Mucosa of rectum (tissue), 2 donors: ENCODE data around the gene NSG1.

Experiments
- H3K27ac ChIP-seq, 2 donors: one replicate each; pipeline ENCODE4 v1.7.0; 2013; ENCODE audit warnings: inconsistent platforms in 2 of 2, low read depth in 2 of 2, low read length in 2 of 2
- H3K27me3 ChIP-seq, 2 donors: one replicate each; pipeline ENCODE4 v1.7.0; 2013; ENCODE audit warnings: low read length in 2 of 2; ENCODE audit not compliant: control insufficient read depth in 2 of 2, insufficient read depth in 2 of 2
- H3K36me3 ChIP-seq, 2 donors: one replicate each; pipeline ENCODE4 v1.7.0; 2013; ENCODE audit warnings: low read length in 2 of 2; ENCODE audit not compliant: control insufficient read depth in 2 of 2, insufficient read depth in 2 of 2
- H3K4me1 ChIP-seq, 2 donors: one replicate each; pipeline ENCODE4 v1.7.0; 2013; ENCODE audit warnings: low read length in 2 of 2, mild to moderate bottlenecking in 1 of 2; ENCODE audit not compliant: control insufficient read depth in 2 of 2, insufficient read depth in 2 of 2
- H3K4me3 ChIP-seq, 2 donors: one replicate each; pipeline ENCODE4 v1.7.0; 2013; ENCODE audit warnings: low read length in 2 of 2
- H3K9ac ChIP-seq, 2 donors: one replicate each; pipeline ENCODE4 v1.7.0; 2013; ENCODE audit warnings: low read length in 2 of 2, low read depth in 1 of 2, mild to moderate bottlenecking in 1 of 2
- H3K9me3 ChIP-seq, 2 donors: one replicate each; pipeline ENCODE4 v1.7.0; 2013; ENCODE audit warnings: low read length in 2 of 2; ENCODE audit not compliant: control insufficient read depth in 2 of 2
- donor health status: healthy.
- donor health status: Normal muscosa, but diverticular disease.

NSG1 gene

DNA sequence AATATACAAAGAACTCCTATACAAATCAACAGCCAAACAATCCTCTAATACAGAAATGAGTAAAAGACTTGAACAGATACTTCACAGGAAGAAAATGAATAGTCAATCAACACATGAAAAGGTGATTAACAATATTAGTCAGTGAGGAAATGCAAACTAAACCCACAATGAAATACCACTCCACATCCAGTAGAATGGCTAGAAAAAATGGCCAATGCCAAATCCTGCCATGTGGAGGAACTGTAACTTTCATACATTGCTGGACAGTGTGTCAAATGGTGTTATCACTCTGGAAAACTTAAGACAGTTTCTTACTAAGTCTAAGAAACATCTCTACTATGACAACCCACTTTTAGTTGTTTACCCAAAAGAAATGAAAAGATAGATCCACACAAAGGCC is 59.5 kb downstream of the NSG1 start:
- Histone ChIP-seq H3K27me3 (no peaks in the 10 kb centered on the region), H3K36me3 (peaks cover 0 to 2% of the 10 kb centered on the region in 2 donors), H3K27ac (no peak overlapping the region), H3K4me3 (no peak overlapping the region), H3K4me1 (no peaks in the 10 kb centered on the region), H3K9me3 (no peaks in the 10 kb centered on the region), H3K9ac (no peak overlapping the region)

DNA sequence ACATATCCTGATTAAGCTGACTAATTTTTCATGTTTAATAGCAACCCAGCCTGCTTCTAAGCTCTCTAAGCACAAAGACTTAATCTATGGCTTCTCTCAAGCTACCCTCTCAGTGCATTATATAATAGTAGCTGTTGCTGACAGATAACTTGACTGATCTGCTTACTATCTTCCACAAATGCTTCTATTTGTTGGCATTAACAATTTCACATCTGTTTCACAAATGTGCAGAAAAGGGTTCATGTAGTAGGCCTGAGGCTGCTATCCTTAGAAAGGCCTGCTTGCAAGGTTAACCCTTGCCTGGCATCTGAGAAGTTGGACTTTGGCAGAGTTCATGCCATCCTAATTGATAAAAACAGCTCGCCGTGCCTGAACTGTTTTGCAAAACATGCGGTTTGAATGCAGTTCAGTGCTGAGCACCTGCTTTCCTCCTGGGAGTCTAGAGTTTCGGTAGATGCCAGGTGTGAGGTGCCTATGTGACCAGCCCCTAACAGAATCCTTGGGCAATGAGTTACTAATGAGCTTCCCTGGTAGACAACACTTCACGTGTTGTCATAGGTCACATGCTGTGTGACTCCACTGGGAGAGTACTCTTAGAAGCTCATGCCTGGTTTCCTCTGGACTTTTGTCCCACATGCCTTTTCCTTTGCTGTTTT is 68.4 kb downstream of the NSG1 start:
- no peak overlapping the region for H3K27ac ChIP-seq
- no peaks in the 10 kb centered on the region for H3K27me3 ChIP-seq
- H3K9ac ChIP-seq = no peak overlapping the region
- no peaks in the 10 kb centered on the region for H3K4me1 ChIP-seq
- H3K9me3 ChIP-seq = no peaks in the 10 kb centered on the region
- H3K36me3 ChIP-seq = peaks cover 42 to 54% of the 10 kb centered on the region in 2 donors
- H3K4me3 ChIP-seq = no peak overlapping the region

DNA sequence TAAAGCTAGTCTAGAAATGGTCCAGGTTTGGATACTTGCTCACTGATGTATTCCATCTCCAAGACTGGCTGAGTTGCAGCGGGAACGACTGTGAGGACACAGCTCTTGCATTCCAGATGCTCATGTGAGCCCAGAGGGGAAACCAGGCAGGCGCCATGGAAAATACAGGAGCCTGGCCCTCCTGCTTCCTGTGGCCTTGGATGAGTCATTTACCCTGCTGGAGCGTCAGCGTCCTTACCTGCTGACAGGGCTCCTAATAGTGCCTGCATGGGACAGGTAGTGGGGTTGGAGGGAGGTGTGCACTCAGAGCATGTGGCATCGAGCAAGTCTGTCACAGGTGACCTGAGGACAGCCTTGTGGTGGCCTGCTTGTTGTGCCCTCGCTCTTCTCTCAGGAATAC is 69.4 kb downstream of the NSG1 start:
- Histone ChIP-seq H3K27me3 (no peaks in the 10 kb centered on the region), H3K9me3 (no peaks in the 10 kb centered on the region), H3K36me3 (peaks cover 42 to 54% of the 10 kb centered on the region in 2 donors), H3K4me3 (no peak overlapping the region), H3K27ac (no peak overlapping the region), H3K4me1 (no peaks in the 10 kb centered on the region), H3K9ac (no peak overlapping the region)

DNA sequence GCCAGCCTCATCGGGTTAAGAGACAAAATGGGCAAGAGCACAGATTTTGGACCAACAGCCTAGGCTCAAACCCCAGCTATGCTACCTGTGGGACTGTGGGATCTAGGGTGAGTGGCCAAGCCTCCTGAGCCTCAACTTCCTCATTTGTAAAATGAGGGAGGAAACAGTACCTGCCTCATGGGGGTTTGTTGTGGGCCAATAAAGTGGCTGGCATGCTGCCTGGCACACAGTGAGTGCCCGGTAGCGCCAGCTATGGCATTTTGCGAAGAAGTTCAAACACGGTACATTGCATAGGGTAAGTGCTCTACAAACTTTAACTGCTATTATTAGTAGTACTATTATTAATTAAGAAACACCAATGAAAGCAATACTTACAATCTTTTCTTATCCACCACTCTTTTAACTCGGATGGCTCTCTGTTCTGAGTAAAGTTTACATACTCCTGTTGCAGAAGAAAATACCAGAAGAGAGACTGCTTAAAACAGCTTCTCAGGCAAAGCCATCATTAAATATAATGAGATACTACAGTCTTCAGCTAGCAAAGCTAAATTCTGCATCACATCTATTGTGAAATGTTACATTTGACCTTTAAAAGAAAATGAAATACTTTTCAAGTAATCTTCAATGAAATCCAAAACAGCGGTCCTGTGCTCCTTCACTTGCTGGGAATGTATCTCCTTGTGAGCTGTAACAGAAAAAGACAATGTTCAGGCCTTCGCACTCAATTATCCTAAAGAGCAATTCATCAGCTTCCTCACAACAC is 70.1 kb downstream of the NSG1 start:
- Histone ChIP-seq H3K36me3 (peaks cover 42 to 54% of the 10 kb centered on the region in 2 donors), H3K4me1 (no peaks in the 10 kb centered on the region), H3K27ac (no peak overlapping the region), H3K27me3 (no peaks in the 10 kb centered on the region), H3K9me3 (no peaks in the 10 kb centered on the region), H3K9ac (no peak overlapping the region), H3K4me3 (no peak overlapping the region)

DNA sequence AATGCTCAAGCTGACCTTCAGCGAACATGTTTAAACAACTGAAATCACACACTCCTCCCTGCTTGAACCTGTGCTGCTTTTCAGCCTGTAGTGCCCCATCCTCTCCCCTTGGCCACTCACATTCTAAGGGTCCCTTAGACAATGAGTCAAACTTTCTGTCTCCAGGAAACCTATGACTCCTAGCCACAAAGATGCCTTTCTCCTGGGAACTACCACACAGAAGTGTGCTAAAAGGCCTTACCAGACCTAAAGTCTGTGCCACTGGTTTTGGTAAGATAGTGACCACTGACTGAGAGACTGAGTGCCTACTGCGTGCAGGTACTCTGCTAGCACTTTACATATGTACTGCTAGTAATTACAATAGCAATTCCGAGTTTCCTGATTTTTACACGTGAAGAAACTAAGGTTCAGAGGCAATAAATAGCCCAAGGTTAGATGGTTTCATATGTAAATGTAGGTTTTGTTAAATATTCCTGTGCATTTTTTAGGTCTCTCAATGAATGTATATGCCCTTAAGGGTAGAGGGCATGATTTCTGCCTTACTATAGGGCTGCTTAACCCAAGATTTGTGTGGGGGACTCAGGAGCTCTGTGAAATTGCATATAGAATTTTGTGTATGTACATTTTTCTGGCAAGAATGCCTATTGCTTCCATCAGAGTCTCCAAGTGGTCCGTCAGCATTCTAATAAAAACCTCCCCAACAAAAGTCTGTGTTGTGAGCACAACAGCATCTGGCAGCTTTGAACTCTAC is 71.1 kb downstream of the NSG1 start:
- Histone ChIP-seq H3K36me3 (peaks cover 37 to 53% of the 10 kb centered on the region in 2 donors), H3K9me3 (no peaks in the 10 kb centered on the region), H3K27me3 (no peaks in the 10 kb centered on the region), H3K4me1 (no peaks in the 10 kb centered on the region), H3K27ac (no peak overlapping the region), H3K9ac (no peak overlapping the region), H3K4me3 (no peak overlapping the region)

DNA sequence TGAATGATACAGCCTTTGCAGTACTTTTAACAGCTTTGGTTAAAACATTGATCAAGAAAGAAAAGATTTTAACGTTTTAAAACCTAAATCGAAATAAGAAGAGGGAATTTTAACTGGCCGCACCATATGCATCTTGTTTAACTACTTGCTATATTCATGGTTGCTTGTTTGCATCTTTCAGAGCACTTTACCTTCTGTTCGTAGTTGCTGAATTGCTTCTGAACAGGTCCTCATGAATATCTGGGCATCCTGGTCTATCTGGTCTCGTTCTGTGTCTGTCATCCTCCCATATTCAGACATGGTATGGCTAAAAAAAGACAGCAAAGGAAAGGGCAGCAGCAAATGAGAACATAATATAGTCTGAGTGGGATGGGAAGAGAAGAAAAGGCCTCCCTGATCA is 72.3 kb downstream of the NSG1 start:
- Histone ChIP-seq H3K9ac (no peak overlapping the region), H3K9me3 (no peaks in the 10 kb centered on the region), H3K27me3 (no peaks in the 10 kb centered on the region), H3K36me3 (peaks cover 31 to 45% of the 10 kb centered on the region in 2 donors), H3K4me3 (no peak overlapping the region), H3K4me1 (no peaks in the 10 kb centered on the region), H3K27ac (no peak overlapping the region)

DNA sequence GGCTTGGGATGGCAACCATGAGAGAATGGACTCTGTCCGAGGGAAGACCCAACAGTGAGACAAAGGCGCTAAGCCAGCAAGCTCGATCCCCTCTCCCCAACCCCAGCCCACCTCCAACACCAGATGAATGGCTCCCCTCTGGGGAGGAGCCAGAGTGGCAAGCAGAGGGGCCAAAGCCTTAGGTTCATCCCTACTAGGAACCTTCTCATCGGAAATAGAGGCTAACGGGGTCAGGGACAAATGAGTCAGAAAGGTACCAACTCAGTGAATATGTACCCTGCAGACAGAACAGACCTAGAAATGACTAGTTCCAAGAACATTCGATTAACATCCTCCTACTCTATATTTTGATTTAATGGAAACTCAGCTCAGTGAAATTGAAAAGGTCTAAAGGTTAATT is 73.9 kb downstream of the NSG1 start:
- H3K4me1 ChIP-seq = no peaks in the 10 kb centered on the region
- H3K27ac ChIP-seq = no peak overlapping the region
- H3K9ac ChIP-seq = no peak overlapping the region
- H3K36me3 ChIP-seq = peaks cover 29 to 42% of the 10 kb centered on the region in 2 donors
- H3K27me3 ChIP-seq = no peaks in the 10 kb centered on the region
- no peaks in the 10 kb centered on the region for H3K9me3 ChIP-seq
- H3K4me3 ChIP-seq = no peak overlapping the region

DNA sequence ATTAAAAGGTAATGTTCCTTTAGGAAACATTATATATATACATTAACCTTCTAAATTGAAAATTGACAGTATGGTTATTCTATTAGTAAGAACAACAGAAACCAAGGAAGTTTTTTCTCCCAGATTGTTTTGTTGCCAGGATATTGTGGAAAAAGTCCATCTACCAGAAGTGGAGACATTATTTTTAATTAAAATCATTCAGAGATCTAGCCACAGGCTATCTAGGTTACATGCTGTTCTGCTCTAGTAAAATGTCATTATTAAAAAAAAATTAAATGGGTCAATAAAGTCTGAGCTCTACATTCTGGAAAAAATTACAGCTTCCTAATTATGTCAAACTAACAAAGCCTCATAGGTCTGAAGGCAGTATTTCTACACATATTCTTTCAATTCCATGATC is 74.3 kb downstream of the NSG1 start:
- Histone ChIP-seq H3K9me3 (no peaks in the 10 kb centered on the region), H3K27ac (no peak overlapping the region), H3K27me3 (no peaks in the 10 kb centered on the region), H3K4me3 (no peak overlapping the region), H3K4me1 (no peaks in the 10 kb centered on the region), H3K9ac (no peak overlapping the region), H3K36me3 (peaks cover 29 to 43% of the 10 kb centered on the region in 2 donors)

DNA sequence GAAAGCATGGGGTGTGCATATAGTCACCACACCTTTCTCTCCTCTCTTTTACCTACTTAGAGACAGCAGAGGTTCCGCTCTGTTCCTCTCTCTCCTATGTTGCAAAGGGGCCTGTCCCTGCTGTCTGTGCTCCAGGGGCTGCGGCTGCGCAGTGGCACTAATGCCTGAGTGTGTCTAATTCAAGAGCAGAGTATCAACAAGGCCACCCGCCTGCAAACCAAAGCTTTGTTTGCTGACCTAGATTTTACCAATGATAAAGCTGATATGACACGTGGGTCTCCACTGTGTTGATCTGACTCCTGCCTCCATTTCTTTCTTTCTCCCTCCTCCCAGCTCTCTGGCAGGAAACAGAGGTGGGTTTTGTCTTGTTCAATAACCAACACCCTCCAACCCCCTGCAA is 74.9 kb downstream of the NSG1 start:
- Histone ChIP-seq H3K9ac (no peak overlapping the region), H3K4me1 (no peaks in the 10 kb centered on the region), H3K27ac (peak overlapping the region in 1 of 2 donors; percentile 4), H3K36me3 (peaks cover 29 to 42% of the 10 kb centered on the region in 2 donors), H3K4me3 (no peak overlapping the region), H3K27me3 (no peaks in the 10 kb centered on the region), H3K9me3 (no peaks in the 10 kb centered on the region)

DNA sequence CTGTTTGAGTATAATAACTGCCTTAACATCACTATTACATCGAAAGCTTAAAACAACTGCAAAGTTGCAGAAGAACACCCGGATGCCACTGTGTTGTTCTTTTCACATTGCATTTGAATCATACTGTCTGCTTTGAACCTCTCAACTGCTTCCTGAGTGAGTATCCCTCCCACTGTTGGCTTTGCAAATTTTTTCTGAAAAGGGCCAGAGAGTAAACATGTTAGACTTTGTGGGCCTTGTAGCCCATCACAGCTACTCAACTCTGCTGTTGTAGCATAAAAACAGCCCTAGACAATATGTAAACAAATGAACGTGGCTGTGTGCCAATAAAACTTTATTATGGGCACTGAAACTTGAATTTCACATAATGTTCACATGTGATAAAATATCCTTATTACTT is 76.1 kb downstream of the NSG1 start:
- Histone ChIP-seq H3K9me3 (no peaks in the 10 kb centered on the region), H3K4me3 (no peak overlapping the region), H3K4me1 (no peaks in the 10 kb centered on the region), H3K27ac (no peak overlapping the region), H3K27me3 (no peaks in the 10 kb centered on the region), H3K36me3 (peaks cover 30 to 45% of the 10 kb centered on the region in 2 donors), H3K9ac (peak overlapping the region in 1 of 2 donors; percentile 26)
